Thyroid gland (tissue), 4 donors: ENCODE results near the gene PHC2.

Experiments used
- POLR2A ChIP-seq, 2 donors: fragments of 450-650 bp; IDR thresholded peaks; one replicate each; pipeline ENCODE4 v1.6.1; 2017; ENCODE audit warnings: antibody characterized with exemption in 2 of 2, mild to moderate bottlenecking in 2 of 2, moderate library complexity in 1 of 2
- TF ChIP-seq, protein P1 (sequence below), 6 experiments: fragments of 200-600 bp in 3 of 6; fragments of 450-650 bp in 3 of 6; sonication (generic) in 3 of 6; IDR thresholded peaks; one replicate each; pipeline ENCODE4 v1.5.1; 2016 to 2019; ENCODE audit warnings: antibody characterized with exemption in 6 of 6, mild to moderate bottlenecking in 2 of 6, inconsistent platforms in 1 of 6, moderate library complexity in 1 of 6

DNA sequence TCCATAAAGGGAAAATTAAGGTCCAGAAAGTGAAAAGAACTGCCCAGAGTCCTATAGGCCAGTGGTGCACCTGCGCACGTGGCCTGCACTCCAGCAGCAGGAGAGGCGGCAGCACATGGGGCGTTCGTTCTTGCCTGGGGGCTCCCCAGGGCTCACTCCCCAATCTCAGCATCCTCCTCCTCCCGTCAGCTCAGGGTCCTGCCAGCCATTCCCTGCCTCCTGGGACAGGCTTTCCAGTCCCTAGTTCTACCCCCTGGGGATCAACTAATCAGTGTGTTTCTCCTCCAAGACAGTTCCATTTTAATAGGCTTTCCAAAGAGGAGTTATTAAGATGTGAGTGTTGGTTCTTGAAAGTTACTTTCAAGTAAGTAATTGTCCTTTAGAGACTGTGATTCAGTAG lies 108.8 kb downstream of the PHC2 start:
- TF ChIP-seq POLR2A (IDR thresholded peaks at IDR 0.05) = no peak
- TF ChIP-seq, protein P1, sequence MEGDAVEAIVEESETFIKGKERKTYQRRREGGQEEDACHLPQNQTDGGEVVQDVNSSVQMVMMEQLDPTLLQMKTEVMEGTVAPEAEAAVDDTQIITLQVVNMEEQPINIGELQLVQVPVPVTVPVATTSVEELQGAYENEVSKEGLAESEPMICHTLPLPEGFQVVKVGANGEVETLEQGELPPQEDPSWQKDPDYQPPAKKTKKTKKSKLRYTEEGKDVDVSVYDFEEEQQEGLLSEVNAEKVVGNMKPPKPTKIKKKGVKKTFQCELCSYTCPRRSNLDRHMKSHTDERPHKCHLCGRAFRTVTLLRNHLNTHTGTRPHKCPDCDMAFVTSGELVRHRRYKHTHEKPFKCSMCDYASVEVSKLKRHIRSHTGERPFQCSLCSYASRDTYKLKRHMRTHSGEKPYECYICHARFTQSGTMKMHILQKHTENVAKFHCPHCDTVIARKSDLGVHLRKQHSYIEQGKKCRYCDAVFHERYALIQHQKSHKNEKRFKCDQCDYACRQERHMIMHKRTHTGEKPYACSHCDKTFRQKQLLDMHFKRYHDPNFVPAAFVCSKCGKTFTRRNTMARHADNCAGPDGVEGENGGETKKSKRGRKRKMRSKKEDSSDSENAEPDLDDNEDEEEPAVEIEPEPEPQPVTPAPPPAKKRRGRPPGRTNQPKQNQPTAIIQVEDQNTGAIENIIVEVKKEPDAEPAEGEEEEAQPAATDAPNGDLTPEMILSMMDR (IDR thresholded peaks at IDR 0.05) = no peak
